Inferior parietal cortex (tissue), 1 donor: ENCODE measurements around the gene RAP1GAP.

Experiments used
- DNase-seq: peaks from one replicate; pipeline ENCODE4 v3.0.0-alpha.2; 2016; ENCODE audit errors: extremely low spot score

The RAP1GAP gene

GRCh38 chr1:21669258-21670058, at the start of gene RAP1GAP:
TSS of gene RAP1GAP (minus strand) at chr1:21669357. CDS start at chr1:21620032, 49,325 bp downstream.
- DNase-seq: no peak

DNA sequence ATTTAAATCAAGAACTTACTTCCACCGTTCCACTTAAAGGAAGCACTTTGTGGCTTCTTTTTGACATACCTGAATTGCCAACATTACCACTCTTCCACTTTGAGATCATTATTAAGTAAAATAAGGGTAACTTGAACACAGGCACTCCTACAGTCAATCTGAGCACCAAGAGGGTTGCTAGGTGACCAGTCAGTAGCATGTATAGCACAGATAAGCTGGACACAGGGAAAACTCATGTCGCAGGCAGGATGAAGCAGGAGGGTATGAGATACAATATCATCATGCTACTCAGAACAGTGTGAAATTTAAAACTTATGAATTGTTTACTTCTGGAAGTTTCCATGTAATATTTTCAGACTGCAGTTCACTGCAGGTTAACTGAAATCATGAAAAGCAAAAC, 47.0 kb upstream of the RAP1GAP start:
- DNase-seq: no peak

GRCh38 chr1:21707891-21708290, 38.7 kb upstream of the RAP1GAP start:
- no peak for DNase-seq

DNA sequence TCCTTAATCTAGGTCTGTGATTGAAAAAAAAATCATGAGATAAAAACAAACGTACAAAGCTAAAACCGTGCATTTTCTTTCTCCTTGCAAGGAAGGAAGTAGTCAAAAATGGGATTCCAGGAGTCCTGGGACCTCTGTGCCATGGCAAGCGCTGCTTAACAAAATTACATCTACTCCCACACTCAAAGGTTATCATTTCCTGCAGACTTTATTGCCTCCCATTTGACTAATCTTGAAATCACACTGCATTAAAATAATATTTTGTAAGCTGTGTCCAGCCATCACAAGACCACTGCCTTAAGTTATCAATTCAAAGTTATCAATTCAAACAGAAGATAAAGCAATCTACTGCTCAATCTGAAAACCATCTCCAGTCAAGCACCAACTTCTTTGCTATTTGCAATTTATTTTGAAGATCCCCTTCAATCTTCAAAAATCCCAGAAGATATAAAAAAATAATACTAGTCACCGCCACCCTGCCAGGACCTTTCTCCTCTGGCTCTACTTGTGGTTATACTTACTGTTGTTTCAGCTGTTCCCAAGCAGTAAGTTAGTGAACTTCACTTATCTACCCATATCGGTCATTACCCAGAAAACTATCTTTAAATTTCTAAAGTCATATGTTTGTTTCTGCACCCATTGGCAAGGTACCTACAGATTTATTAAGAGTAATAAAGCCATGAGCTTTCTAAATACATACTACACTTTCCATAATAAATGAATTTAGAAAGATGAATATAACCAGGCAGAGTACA, 38.1 kb upstream of the RAP1GAP start:
- DNase-seq: no peak

- DNase-seq: peak; percentile 66
These were observed 37.1 kb upstream of the RAP1GAP start for GRCh38 chr1:21706151-21706835.

GRCh38 chr1:21705303-21705980, 36.3 kb upstream of the RAP1GAP start:
- DNase-seq: peak; percentile 71

DNA sequence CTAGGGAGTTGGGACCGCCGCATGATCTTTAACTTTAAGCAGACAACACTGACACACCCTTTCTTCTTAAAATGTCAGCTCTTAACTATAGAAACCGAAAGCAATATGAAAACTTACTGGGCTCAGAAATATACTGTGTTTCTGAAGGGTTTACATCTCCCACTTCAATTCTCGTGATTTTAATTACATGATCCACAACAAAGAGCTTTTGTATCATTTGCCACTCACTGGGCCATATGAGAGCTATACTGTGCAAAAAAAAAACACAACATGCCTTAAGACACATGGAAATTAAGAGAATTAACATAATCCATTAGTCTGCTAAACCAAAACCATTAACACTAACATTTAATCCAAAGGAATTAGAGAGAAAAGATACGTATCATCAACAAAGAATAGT, 35.0 kb upstream of the RAP1GAP start:
- peak; percentile 13 for DNase-seq

- peak; percentile 42 for DNase-seq
These were observed 34.3 kb upstream of the RAP1GAP start for GRCh38 chr1:21703318-21703963.

GRCh38 chr1:21702780-21703179, 33.6 kb upstream of the RAP1GAP start:
- DNase-seq: no peak

- no peak for DNase-seq
These were observed 32.2 kb upstream of the RAP1GAP start for GRCh38 chr1:21701401-21701800.

GRCh38 chr1:21700094-21700493, 30.9 kb upstream of the RAP1GAP start:
- no peak for DNase-seq

DNA sequence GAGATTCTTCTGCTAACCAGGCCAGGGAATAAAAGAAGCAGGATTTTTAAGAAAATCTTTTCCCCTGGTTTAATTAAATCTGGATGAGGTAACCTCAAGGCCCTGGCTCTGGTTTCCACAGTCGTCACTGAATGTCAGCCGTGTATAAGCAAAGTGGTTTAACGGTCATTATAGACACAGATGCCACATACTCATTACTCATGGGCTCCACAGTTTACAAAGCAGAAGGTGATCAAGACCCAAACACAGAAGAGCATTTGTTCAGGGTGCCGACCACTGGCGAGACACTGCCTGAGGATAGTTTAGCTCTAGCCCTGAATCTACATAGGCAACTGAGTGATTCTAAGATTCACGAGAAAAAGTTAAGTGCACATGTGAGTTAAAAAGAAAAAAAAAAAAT, 27.8 kb upstream of the RAP1GAP start:
- no peak for DNase-seq

DNA sequence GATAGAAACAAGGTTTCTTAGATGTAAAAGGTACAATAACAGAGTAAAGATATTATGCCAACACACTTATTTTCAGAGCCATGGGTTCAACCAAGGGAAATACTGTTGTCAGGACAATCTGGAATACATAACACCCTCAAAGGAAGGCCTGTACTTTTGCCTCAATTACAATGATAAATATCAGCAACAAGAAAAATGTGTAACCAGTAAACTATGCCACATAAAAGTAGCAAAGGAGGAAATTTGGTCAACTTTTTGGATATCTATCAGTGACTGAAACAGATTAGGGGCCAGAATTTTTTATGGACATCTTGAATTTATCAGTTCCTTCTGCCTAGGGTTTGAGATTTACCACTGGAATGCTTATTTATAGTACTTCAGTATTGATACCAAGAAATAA, 24.6 kb upstream of the RAP1GAP start:
- DNase-seq: no peak

DNA sequence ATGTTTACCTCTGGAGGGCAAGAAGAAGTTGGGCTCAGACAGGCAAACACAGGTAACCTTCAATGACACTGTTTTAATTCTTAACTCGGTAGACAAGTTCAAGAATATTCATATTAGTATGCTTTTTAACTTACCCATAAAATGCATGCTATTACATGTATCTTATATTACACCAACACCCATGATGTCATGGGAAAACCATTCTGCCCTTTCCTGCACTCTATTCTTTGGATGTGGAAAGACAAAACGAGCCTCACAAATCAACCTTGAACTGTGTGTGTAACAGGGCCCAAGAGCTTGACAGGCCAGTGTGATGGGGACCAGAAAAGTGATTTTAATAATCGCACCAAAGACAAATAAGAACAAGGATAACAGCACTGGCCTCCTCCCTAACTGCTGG, 22.6 kb upstream of the RAP1GAP start:
- DNase-seq: no peak

- DNase-seq: no peak
These were observed 20.7 kb upstream of the RAP1GAP start for GRCh38 chr1:21689661-21690372.

GRCh38 chr1:21687081-21687529, 17.9 kb upstream of the RAP1GAP start:
- no peak for DNase-seq

DNA sequence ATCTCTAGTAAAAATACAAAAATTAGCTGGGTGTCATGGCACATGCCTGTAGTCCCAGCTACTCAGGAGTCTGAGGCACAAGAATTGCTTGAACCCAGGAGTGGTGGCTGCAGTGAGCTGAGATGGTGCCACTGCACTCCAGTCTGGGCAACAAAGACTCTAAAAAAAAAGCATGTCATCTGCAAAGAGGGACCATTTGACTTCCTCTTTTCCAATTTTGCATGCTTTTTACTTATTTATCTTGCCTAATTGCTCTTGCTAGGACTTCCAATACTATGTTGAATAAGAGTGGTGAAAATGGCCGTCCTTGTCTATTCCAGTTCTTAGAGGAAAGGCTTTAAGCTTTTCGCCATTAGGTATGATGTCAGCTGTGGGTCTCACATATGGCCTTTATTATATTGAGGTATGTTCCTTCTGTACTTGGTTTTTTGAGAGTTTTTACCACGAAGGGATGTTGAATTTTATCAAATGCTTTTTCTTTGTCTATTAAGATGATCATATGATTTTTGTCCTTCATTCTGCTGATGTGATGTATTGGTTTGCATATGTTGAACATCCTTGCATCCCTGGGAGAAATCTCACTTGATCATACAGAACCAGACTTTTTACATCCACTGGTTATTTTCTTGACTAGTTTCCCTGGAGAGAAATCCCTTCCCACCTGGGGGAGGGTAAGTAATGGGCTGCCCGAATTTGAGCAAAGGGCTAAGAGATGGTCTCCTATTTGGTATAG, 17.0 kb upstream of the RAP1GAP start:
- DNase-seq: no peak

DNA sequence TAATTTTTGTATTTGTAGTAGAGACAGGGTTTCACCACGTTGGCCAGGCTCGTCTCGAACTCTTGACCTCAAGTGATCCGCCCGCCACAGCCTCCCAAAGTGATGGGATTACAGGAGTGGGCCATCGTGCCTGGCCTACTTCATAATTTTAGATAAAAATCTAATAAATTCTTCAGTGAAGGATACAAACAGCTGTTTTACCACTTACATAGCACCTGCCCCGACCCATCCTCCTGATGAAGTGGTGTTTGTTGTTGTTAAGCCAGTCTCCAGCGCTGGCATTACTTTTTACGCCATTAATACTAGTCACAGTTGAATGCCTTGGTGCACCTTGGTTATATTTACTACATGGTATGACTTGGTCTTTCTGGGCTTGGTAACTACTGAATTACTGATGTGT, 12.3 kb upstream of the RAP1GAP start:
- DNase-seq: no peak

DNA sequence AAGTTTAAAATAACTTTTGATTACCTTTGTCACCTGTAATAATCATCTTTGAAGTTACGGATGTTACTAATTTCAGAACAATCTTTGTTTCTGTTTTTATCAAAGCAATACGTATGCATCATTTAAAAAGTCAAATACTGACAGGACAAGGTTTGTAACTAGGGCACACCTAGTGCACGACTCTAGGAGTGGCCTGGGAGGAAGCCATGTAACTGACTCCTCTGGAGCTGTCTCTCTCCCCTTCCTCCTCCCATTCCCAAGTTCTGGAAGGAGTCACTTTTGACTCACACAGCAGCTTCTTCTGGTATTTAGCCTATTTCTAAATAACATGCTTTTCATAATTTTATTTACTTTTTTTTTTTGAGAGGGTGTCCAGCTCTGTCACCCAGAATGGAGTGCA, 11.8 kb upstream of the RAP1GAP start:
- DNase-seq: no peak

DNA sequence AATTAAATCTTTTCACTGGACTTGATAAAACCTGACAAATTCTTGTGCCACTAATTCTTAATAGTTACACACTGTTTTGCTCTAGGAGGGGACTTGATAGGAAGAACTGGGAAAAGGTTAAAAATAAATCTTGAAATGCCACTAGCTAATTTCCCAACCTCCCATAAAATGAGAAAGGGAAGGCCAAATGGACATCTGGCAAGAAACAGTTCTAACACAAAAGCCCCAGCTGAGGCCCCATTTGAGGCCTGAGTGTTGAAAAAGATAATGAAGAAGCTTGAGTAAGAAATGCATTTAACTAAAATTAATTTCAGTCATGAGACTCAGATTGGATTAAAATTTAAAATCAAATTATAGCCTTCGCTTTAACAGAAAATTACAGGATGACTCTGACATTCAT, 11.2 kb upstream of the RAP1GAP start:
- no peak for DNase-seq
